ENCODE results near the gene KRCC1. TPM values are rescaled to one million over a fixed set of nuclear protein-coding genes. Genes with fewer than 3 reads are reported as not detected.
A peak's percentile ranks its signal among the peaks of the same experiment; 100 is the strongest.

Gene KRCC1
- total and polyA plus RNA-seq, 9 of the 15 experiments (the other 6 are each of a cell fraction or from before 2014, with no cell fraction given) = 1.9 to 6.0 (median 2.2) TPM

DNA sequence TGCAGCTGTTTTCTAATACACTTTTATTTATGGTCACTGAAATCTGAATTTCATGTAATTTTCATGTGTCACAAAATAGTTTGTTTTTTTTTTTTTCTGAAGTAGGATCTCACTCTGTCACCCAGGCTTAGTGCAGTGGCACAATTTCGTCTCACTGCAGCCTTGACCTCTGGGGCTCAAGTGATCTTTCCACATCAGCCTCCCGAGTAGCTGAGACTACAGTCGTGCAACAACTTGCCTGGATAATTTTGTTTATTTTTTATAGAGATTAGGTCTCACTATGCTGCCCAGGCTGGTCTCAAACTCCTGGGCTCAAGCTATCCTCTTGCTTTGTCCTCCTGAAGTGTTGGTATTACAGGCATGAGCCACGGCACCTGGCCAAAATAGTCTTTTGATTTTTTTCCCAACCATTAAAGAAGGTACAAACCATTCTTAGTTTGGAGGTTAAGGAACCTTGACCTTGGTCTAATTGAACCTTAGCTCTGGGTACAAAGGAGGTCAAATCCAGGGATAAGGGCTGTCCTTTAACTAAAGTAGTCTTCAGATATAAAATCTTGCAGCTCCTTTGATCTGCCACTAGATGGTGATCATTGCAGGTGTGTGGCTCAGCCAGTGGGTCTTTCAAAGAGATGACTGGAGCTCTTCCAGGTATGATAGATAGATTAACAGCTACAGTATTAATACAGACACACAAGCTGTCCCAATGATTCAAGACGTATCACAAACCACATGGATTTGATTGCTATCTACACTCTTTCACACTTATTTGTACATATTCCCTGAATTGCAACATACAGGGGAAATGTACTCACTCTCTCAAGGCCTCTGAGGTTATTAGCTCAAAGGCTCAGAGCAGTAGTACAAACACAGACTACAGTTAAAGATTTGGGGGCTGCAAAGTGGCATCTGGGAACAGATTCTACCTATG is 4.7 kb upstream of the KRCC1 start (continued):
- TF ChIP-seq, protein P1, sequence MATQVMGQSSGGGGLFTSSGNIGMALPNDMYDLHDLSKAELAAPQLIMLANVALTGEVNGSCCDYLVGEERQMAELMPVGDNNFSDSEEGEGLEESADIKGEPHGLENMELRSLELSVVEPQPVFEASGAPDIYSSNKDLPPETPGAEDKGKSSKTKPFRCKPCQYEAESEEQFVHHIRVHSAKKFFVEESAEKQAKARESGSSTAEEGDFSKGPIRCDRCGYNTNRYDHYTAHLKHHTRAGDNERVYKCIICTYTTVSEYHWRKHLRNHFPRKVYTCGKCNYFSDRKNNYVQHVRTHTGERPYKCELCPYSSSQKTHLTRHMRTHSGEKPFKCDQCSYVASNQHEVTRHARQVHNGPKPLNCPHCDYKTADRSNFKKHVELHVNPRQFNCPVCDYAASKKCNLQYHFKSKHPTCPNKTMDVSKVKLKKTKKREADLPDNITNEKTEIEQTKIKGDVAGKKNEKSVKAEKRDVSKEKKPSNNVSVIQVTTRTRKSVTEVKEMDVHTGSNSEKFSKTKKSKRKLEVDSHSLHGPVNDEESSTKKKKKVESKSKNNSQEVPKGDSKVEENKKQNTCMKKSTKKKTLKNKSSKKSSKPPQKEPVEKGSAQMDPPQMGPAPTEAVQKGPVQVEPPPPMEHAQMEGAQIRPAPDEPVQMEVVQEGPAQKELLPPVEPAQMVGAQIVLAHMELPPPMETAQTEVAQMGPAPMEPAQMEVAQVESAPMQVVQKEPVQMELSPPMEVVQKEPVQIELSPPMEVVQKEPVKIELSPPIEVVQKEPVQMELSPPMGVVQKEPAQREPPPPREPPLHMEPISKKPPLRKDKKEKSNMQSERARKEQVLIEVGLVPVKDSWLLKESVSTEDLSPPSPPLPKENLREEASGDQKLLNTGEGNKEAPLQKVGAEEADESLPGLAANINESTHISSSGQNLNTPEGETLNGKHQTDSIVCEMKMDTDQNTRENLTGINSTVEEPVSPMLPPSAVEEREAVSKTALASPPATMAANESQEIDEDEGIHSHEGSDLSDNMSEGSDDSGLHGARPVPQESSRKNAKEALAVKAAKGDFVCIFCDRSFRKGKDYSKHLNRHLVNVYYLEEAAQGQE (IDR thresholded peaks at IDR 0.05; ENCODE audit: borderline replicate concordance) = peak; percentile 75; the same call in 1 of the 2 replicates
- TF ChIP-seq, protein P1 (CRISPR knock-in tag; IDR thresholded peaks at IDR 0.05; ENCODE audit: low read depth) = no peak
- TF ChIP-seq, protein P2, sequence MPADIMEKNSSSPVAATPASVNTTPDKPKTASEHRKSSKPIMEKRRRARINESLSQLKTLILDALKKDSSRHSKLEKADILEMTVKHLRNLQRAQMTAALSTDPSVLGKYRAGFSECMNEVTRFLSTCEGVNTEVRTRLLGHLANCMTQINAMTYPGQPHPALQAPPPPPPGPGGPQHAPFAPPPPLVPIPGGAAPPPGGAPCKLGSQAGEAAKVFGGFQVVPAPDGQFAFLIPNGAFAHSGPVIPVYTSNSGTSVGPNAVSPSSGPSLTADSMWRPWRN (IDR thresholded peaks at IDR 0.05; ENCODE audit: low read depth) = no peak
- no peak for TF ChIP-seq ZFX (CRISPR knock-in tag; IDR thresholded peaks at IDR 0.05)
- no peak for TF ChIP-seq RB1 (IDR thresholded peaks at IDR 0.05; ENCODE audit: low read depth)
